B cell (primary cell): ENCODE results near the gene FAM217B. TPM values are rescaled to one million over a fixed set of nuclear protein-coding genes. Genes with fewer than 3 reads are reported as not detected.

Source experiments
- ATAC-seq: fragments of 200-7000 bp; cut with Tn5 transposase; one replicate; pipeline ENCODE4 v1.10.0; 2021; ENCODE audit warnings: low read depth, mild to moderate bottlenecking, moderate number of reproducible peaks, moderate library complexity
- CTCF ChIA-PET: fragments of 350-600 bp; sonication (Branson Sonifier 250); formaldehyde crosslinking; loops from one replicate; lab custom pipeline; 2021; ENCODE audit warnings: antibody characterized with exemption, inconsistent platforms; lab: Charles Lee
- POLR2A ChIA-PET: fragments of 350-600 bp; sonication (Branson Sonifier 250); formaldehyde crosslinking; loops from one replicate; lab custom pipeline; 2021; ENCODE audit warnings: antibody characterized with exemption; lab: Charles Lee
- DNase-seq: peaks from one replicate; pipeline ENCODE4 v3.0.0; 2013
- H2AFZ ChIP-seq: 2 replicates; pipeline ENCODE4 v1.6.1; 2012; ENCODE audit warnings: mild to moderate bottlenecking, low read depth, low read length; ENCODE audit not compliant: insufficient read depth, poor library complexity, severe bottlenecking
- H3K27ac ChIP-seq, 2 donors: 1 replicate in 1 of 2; 2 replicates in 1 of 2; pipeline ENCODE4 v1.5.1; 2012 to 2013; ENCODE audit warnings: low read length in 2 of 2, mild to moderate bottlenecking in 2 of 2, moderate library complexity in 1 of 2
- H3K27me3 ChIP-seq, 4 experiments: fragments of 200-600 bp in 1 of 4; sonication (generic) in 1 of 4; replicated peaks in 1 of 4; 1 replicate in 2 of 4; 2 replicates in 2 of 4; pipeline versions ENCODE4 v1.6.1 to v1.7.0; 2013 to 2016; ENCODE audit warnings: low read length in 3 of 4, mild to moderate bottlenecking in 2 of 4, mixed read lengths in 1 of 4, moderate library complexity in 1 of 4; ENCODE audit not compliant: insufficient read depth in 4 of 4, control insufficient read depth in 3 of 4; ENCODE audit errors: control extremely low read depth in 1 of 4
- H3K36me3 ChIP-seq, 2 experiments: replicated peaks in 1 of 2; 1 replicate in 1 of 2; 2 replicates in 1 of 2; pipeline versions ENCODE4 v1.6.1 to v1.7.1; 2013; ENCODE audit warnings: low read length in 1 of 2; ENCODE audit not compliant: insufficient read depth in 2 of 2, control insufficient read depth in 1 of 2; ENCODE audit errors: control extremely low read depth in 1 of 2, extremely low read depth in 1 of 2
- H3K4me1 ChIP-seq, 2 donors: fragments of 200-600 bp in 1 of 2; sonication (generic) in 1 of 2; 1 replicate in 1 of 2; 2 replicates in 1 of 2; pipeline versions ENCODE4 v1.5.1 to v1.6.1; 2013 to 2017; ENCODE audit warnings: low read length in 2 of 2; ENCODE audit not compliant: control insufficient read depth in 2 of 2, insufficient read depth in 2 of 2
- H3K4me2 ChIP-seq: replicated peaks from 2 replicates; pipeline ENCODE3; 2012; ENCODE audit warnings: mild to moderate bottlenecking, low read depth, low read length; ENCODE audit not compliant: poor library complexity, severe bottlenecking
- H3K4me3 ChIP-seq, 5 experiments: fragments of 200-600 bp in 1 of 5; sonication (generic) in 1 of 5; 1 replicate in 3 of 5; 2 replicates in 2 of 5; pipeline versions ENCODE4 v1.5.1 to v1.7.0; 2011 to 2016; ENCODE audit warnings: low read length in 4 of 5, mild to moderate bottlenecking in 4 of 5, low read depth in 2 of 5, control low read depth in 1 of 5, moderate library complexity in 1 of 5; ENCODE audit not compliant: insufficient read depth in 1 of 5; ENCODE audit errors: control extremely low read depth in 1 of 5, extremely low read depth in 1 of 5
- H3K79me2 ChIP-seq: fragments of 200-600 bp; sonication (generic); one replicate; pipeline ENCODE4 v1.6.0; 2016; ENCODE audit warnings: low read length; ENCODE audit not compliant: control insufficient read depth, insufficient read depth
- H3K9ac ChIP-seq: fragments of 200-600 bp; sonication (generic); 2 replicates; pipeline ENCODE4 v1.6.1; 2017; ENCODE audit warnings: mild to moderate bottlenecking, low read length, moderate library complexity
- H3K9me3 ChIP-seq, 3 donors: one replicate each; pipeline versions ENCODE4 v1.6.1 to v1.7.1; 2013; ENCODE audit warnings: low read length in 2 of 3; ENCODE audit not compliant: control insufficient read depth in 2 of 3, insufficient read depth in 1 of 3; ENCODE audit errors: control extremely low read depth in 1 of 3
- H4K20me1 ChIP-seq: 2 replicates; pipeline ENCODE4 v1.6.0; 2012; ENCODE audit warnings: mild to moderate bottlenecking, low read length; ENCODE audit not compliant: insufficient read depth, control insufficient read depth, poor library complexity, severe bottlenecking
- H3K27ac Mint-ChIP-seq: one replicate; pipeline ENCODE4 v1.8.0; 2021; ENCODE audit warnings: mixed read lengths
- H3K27me3 Mint-ChIP-seq: one replicate; pipeline ENCODE4 v1.8.0; 2021; ENCODE audit warnings: mixed read lengths
- H3K4me1 Mint-ChIP-seq: one replicate; pipeline ENCODE4 v1.8.0; 2021; ENCODE audit warnings: mixed read lengths
- H3K4me3 Mint-ChIP-seq: one replicate; pipeline ENCODE4 v1.8.0; 2021; ENCODE audit warnings: mixed read lengths
- H3K9me3 Mint-ChIP-seq: one replicate; pipeline ENCODE4 v1.8.0; 2022; ENCODE audit warnings: mixed read lengths; ENCODE audit not compliant: insufficient read depth
- CTCF ChIP-seq: fragments of 200-600 bp; IDR thresholded peaks from one replicate; pipeline ENCODE4 v1.8.0; 2022; ENCODE audit warnings: antibody characterized with exemption, mild to moderate bottlenecking
- EZH2 ChIP-seq: IDR thresholded peaks from 2 replicates; pipeline ENCODE4 v1.6.1; 2012; ENCODE audit warnings: borderline replicate concordance, low read depth, mild to moderate bottlenecking, moderate library complexity, low read length; ENCODE audit not compliant: insufficient read depth, poor library complexity, severe bottlenecking
- WGBS: methylation state at CpG from one replicate; pipeline ENCODE4 v1.1.5; 2013; ENCODE audit warnings: missing lambda C conversion rate; ENCODE audit not compliant: insufficient coverage; 5-methylcytosine and 5-hydroxymethylcytosine counted together
- intact Hi-C: fragments of 100-400 bp; cut with micrococcal nuclease; formaldehyde crosslinking; loops from one replicate; pipeline ENCODE4 v1.10.0; 2022
- polyA plus RNA-seq: library from polyadenylated mRNA; depleted of rRNA; stranded (reverse); fragments of >200 nt; gene quantifications from 2 replicates; pipeline ENCODE4 v1.2.3, GENCODE V29; 2012
- total RNA-seq, 2 donors: library from RNA; stranded (reverse); fragments of 120-200 nt in 1 of 2; gene quantifications; 1 replicate in 1 of 2; 2 replicates in 1 of 2; pipeline versions ENCODE4 v1.2.3 to v1.2.4, GENCODE V29; 2013 to 2022

FAM217B gene
- total and polyA plus RNA-seq, 2 donors (not counting 1 experiment from before 2014, with no cell fraction given) = 3.6 to 34.9 TPM

- 65% methylated on average over 2 of the region's 3 CpGs for WGBS
- DNase-seq (no peak), ATAC-seq (no peak)
- H3K4me2 ChIP-seq = no peak overlapping the region
- H3K79me2 ChIP-seq = no peaks in the 10 kb centered on the region
- Mint-ChIP-seq H3K4me1 (no peaks in the 10 kb centered on the region), H3K4me3 (no peak overlapping the region), H3K27ac (no peak overlapping the region), H3K9me3 (no peaks in the 10 kb centered on the region), H3K27me3 (peaks cover 12% of the 10 kb centered on the region)
- ChIA-PET CTCF (no interaction called here), POLR2A (no interaction called here)
- TF ChIP-seq CTCF = no peak
- no peak for TF ChIP-seq EZH2
- intact Hi-C loops = no loop called here
- no peak overlapping the region for H3K9ac ChIP-seq
- H3K27ac ChIP-seq = no peak overlapping the region
- H3K4me1 ChIP-seq = no peaks in the 10 kb centered on the region
- no peaks in the 10 kb centered on the region for H4K20me1 ChIP-seq
- no peaks in the 10 kb centered on the region for H3K27me3 ChIP-seq
- H2AFZ ChIP-seq = no peak overlapping the region
- H3K36me3 ChIP-seq = no peaks in the 10 kb centered on the region
- peaks cover 0 to 1% (median 0%) of the 10 kb centered on the region in 3 donors for H3K9me3 ChIP-seq
- no peak overlapping the region for H3K4me3 ChIP-seq
These were observed 37.7 kb upstream of the FAM217B start for GRCh38 chr20:59902470-59902869.

GRCh38 chr20:59903621-59904020 lies 36.6 kb upstream of the FAM217B start:
- peaks cover 10% of the 10 kb centered on the region for H3K27me3 Mint-ChIP-seq
- H3K9ac ChIP-seq = no peak overlapping the region
- no peaks in the 10 kb centered on the region for H4K20me1 ChIP-seq
- no peak overlapping the region for H3K4me3 Mint-ChIP-seq
- H3K4me2 ChIP-seq = no peak overlapping the region
- no peaks in the 10 kb centered on the region for H3K9me3 ChIP-seq
- no peak for DNase-seq
- H3K4me1 Mint-ChIP-seq = no peaks in the 10 kb centered on the region
- WGBS = no CpG with 5 or more reads among the region's 1 CpG
- ChIA-PET POLR2A (no interaction called here), CTCF (no interaction called here)
- no peak for ATAC-seq
- H3K9me3 Mint-ChIP-seq = no peaks in the 10 kb centered on the region
- intact Hi-C loops = no loop called here
- H2AFZ ChIP-seq = no peak overlapping the region
- H3K27ac Mint-ChIP-seq = no peak overlapping the region
- TF ChIP-seq EZH2 (no peak), CTCF (no peak)
- peaks cover 0 to under 1% (median 0%) of the 10 kb centered on the region in 4 experiments for H3K27me3 ChIP-seq
- H3K36me3 ChIP-seq = no peaks in the 10 kb centered on the region
- H3K79me2 ChIP-seq = no peaks in the 10 kb centered on the region
- H3K27ac ChIP-seq = no peak overlapping the region
- H3K4me3 ChIP-seq = no peak overlapping the region
- no peaks in the 10 kb centered on the region for H3K4me1 ChIP-seq
